Astrocyte (in vitro differentiated cells and primary cell): ENCODE data around the gene HDAC10. TPM values are rescaled to one million over a fixed set of nuclear protein-coding genes. Genes with fewer than 3 reads are reported as not detected.
A peak's percentile ranks its signal among the peaks of the same experiment; 100 is the strongest.

Source experiments
- DNase-seq: peaks from one replicate; pipeline ENCODE4 v3.0.0-alpha.2; 2010; ENCODE audit warnings: low read depth
- FAIRE-seq: peaks from 2 replicates; lab custom pipeline; 2011; peaks lifted over from hg19 to GRCh38; lab: Jason Lieb, UNC
- H2AFZ ChIP-seq: 2 replicates; pipeline ENCODE4 v1.6.0; 2012; ENCODE audit warnings: low read depth, low read length, inconsistent platforms
- H3K27ac ChIP-seq: 2 replicates; pipeline ENCODE4 v1.5.1; 2011; ENCODE audit warnings: low read depth, low read length, inconsistent platforms
- H3K27me3 ChIP-seq: 2 replicates; pipeline ENCODE4 v1.6.0; 2011; ENCODE audit warnings: low read length, inconsistent platforms; ENCODE audit not compliant: insufficient read depth
- H3K36me3 ChIP-seq: 2 replicates; pipeline ENCODE4 v1.5.1; 2011; ENCODE audit warnings: low read length, inconsistent platforms; ENCODE audit not compliant: insufficient read depth
- H3K4me1 ChIP-seq: 2 replicates; pipeline ENCODE4 v1.5.1; 2011; ENCODE audit warnings: low read length, inconsistent platforms; ENCODE audit not compliant: insufficient read depth
- H3K4me2 ChIP-seq: 2 replicates; pipeline ENCODE4 v1.6.0; 2012; ENCODE audit warnings: low read length, inconsistent platforms
- H3K4me3 ChIP-seq: 2 replicates; pipeline ENCODE4 v1.5.1; 2011; ENCODE audit warnings: low read depth, mild to moderate bottlenecking, low read length, inconsistent platforms; ENCODE audit not compliant: insufficient read depth
- H3K79me2 ChIP-seq: 2 replicates; pipeline ENCODE4 v1.6.0; 2012; ENCODE audit warnings: mild to moderate bottlenecking, low read length, inconsistent platforms; ENCODE audit not compliant: insufficient read depth
- H3K9ac ChIP-seq: 2 replicates; pipeline ENCODE4 v1.6.0; 2012; ENCODE audit warnings: mild to moderate bottlenecking, low read length, inconsistent platforms
- H3K9me3 ChIP-seq: 2 replicates; pipeline ENCODE4 v1.5.1; 2012; ENCODE audit warnings: low read depth, mild to moderate bottlenecking, low read length, inconsistent platforms; ENCODE audit not compliant: insufficient read depth
- H4K20me1 ChIP-seq: 2 replicates; pipeline ENCODE4 v1.6.0; 2012; ENCODE audit warnings: low read length, inconsistent platforms; ENCODE audit not compliant: insufficient read depth
- H3K27ac Mint-ChIP-seq: one replicate; pipeline ENCODE4 v1.8.0; 2021; ENCODE audit warnings: mild to moderate bottlenecking, mixed read lengths; ENCODE audit not compliant: unreplicated experiment
- H3K27me3 Mint-ChIP-seq: one replicate; pipeline ENCODE4 v1.8.0; 2021; ENCODE audit warnings: low read depth, mixed read lengths; ENCODE audit not compliant: unreplicated experiment
- H3K36me3 Mint-ChIP-seq: one replicate; pipeline ENCODE4 v1.8.0; 2021; ENCODE audit warnings: low read depth, mixed read lengths; ENCODE audit not compliant: unreplicated experiment
- H3K4me1 Mint-ChIP-seq: one replicate; pipeline ENCODE4 v1.8.0; 2021; ENCODE audit warnings: low read depth, mixed read lengths; ENCODE audit not compliant: unreplicated experiment
- H3K4me3 Mint-ChIP-seq: one replicate; pipeline ENCODE4 v1.8.0; 2021; ENCODE audit warnings: mild to moderate bottlenecking, moderate library complexity, mixed read lengths; ENCODE audit not compliant: unreplicated experiment
- H3K9me3 Mint-ChIP-seq: one replicate; pipeline ENCODE4 v1.8.0; 2021; ENCODE audit warnings: mild to moderate bottlenecking, mixed read lengths; ENCODE audit not compliant: unreplicated experiment
- CTCF ChIP-seq: IDR thresholded peaks from 2 replicates; pipeline ENCODE4 v1.5.1; 2011; ENCODE audit warnings: low read depth, mild to moderate bottlenecking, inconsistent platforms, low read length, moderate library complexity; ENCODE audit not compliant: insufficient read depth
- EZH2 ChIP-seq: IDR thresholded peaks from 2 replicates; pipeline ENCODE4 v1.6.1; 2012; ENCODE audit warnings: mild to moderate bottlenecking, low read length, inconsistent platforms; ENCODE audit not compliant: insufficient read depth
- total RNA-seq: library from RNA; stranded (reverse); gene quantifications from 2 replicates; pipeline ENCODE4 v1.2.1, GENCODE V29; 2021

The HDAC10 gene
- total RNA-seq, 1 donor from 2014 or later, result 46.5 TPM

DNA sequence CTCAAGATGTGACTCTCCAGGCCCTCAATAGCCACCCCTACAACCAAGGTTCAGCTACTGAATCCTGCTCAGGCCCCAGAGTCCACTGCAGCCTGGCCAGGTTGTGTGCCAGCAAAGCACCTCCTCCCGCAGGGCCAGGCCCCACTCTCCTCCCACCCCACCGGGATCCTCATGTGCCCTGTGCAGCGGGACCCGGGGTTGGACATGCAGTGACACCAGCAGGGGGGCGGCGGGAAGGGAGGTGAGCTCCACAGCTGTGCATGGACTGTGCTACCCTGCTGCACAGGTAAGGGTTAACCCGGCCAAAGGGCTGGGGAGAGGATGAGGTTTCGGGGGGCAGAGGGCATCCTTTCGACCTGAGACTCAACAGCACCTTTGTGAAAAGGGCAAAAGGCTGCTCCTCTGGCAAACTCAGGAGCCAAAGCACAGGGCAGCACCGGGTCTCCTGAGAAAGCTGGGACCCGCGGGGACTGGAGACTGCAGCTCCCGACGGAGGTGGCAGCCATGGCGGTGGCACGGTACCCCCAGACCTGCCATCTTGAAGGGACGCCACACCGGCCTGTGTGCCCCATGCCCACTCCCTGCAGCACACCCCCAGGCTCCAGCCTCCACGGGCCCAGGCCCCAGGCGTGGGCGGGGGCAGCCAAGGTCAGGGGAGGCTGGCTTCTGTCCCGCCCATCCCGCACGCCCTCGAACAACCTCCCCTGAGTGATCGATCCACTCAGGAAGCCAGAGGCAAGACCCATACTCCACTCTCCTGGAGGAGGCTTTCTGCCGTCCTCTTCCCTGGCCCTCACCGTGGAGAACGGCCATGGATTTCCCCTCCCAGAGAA is 45.8 kb upstream of the HDAC10 start:
- H3K4me2 ChIP-seq, result no peak overlapping the region
- DNase-seq (no peak), FAIRE-seq (no peak)
- no peaks in the 10 kb centered on the region for H3K9me3 ChIP-seq
- Mint-ChIP-seq H3K4me1 (peaks cover 25% of the 10 kb centered on the region), H3K36me3 (peaks cover 4% of the 10 kb centered on the region), H3K27ac (no peak overlapping the region), H3K4me3 (no peak overlapping the region), H3K9me3 (no peaks in the 10 kb centered on the region), H3K27me3 (no peaks in the 10 kb centered on the region)
- no peak overlapping the region for H3K4me3 ChIP-seq
- TF ChIP-seq EZH2 (no peak), CTCF (no peak)
- no peak overlapping the region for H3K27ac ChIP-seq
- peaks cover 90% of the 10 kb centered on the region for H4K20me1 ChIP-seq
- H3K27me3 ChIP-seq, result no peaks in the 10 kb centered on the region
- H3K4me1 ChIP-seq, result peaks cover 44% of the 10 kb centered on the region
- peaks cover 98% of the 10 kb centered on the region for H3K79me2 ChIP-seq
- no peak overlapping the region for H2AFZ ChIP-seq
- no peak overlapping the region for H3K9ac ChIP-seq
- H3K36me3 ChIP-seq, result no peaks in the 10 kb centered on the region

DNA sequence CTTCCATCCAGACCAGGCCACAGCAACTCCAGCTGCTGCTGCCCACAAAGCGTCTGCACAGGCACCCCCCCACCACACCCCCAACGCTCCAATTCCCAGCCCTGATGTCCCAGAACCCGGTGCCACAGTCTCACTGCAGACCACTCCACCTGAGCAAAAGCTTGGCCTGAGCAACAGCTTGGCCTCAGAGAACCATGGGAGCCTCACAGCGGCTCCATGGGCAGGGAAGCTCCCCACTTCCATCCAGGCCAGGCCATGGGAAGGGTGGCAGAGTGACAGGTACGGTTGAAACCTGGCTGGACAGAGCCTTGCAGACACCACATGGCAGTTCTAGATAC is 43.2 kb upstream of the HDAC10 start:
- peaks cover 3% of the 10 kb centered on the region for H3K36me3 ChIP-seq
- Mint-ChIP-seq H3K27ac (peak overlapping the region; percentile 78), H3K4me3 (no peak overlapping the region), H3K9me3 (no peaks in the 10 kb centered on the region), H3K36me3 (peaks cover 2% of the 10 kb centered on the region), H3K27me3 (no peaks in the 10 kb centered on the region), H3K4me1 (peaks cover 25% of the 10 kb centered on the region)
- H3K4me1 ChIP-seq, result peaks cover 29% of the 10 kb centered on the region
- H3K4me2 ChIP-seq, result peak overlapping the region; percentile 85
- TF ChIP-seq CTCF (no peak), EZH2 (no peak)
- peaks cover 98% of the 10 kb centered on the region for H3K79me2 ChIP-seq
- peaks cover 95% of the 10 kb centered on the region for H4K20me1 ChIP-seq
- peak overlapping the region; percentile 79 for H3K9ac ChIP-seq
- H3K4me3 ChIP-seq, result no peak overlapping the region
- DNase-seq (no peak), FAIRE-seq (no peak)
- H3K27ac ChIP-seq, result peak overlapping the region; percentile 80
- H3K9me3 ChIP-seq, result no peaks in the 10 kb centered on the region
- no peaks in the 10 kb centered on the region for H3K27me3 ChIP-seq
- H2AFZ ChIP-seq, result no peak overlapping the region
